Activated CD4-positive, alpha-beta T cell treated with anti-CD3 and anti-CD28 coated beads for 36 hours (primary cell): ENCODE measurements around the gene DUOXA1. TPM values are rescaled to one million over a fixed set of nuclear protein-coding genes. Genes with fewer than 3 reads are reported as not detected.

Experiments
- ATAC-seq: fragments of 200-7000 bp; cut with Tn5 transposase; one replicate; pipeline ENCODE4 v1.10.0; 2021; ENCODE audit warnings: mild to moderate bottlenecking, moderate library complexity
- CTCF ChIA-PET: fragments of 350-600 bp; sonication (Branson Sonifier 250); formaldehyde crosslinking; loops from one replicate; lab custom pipeline; 2021; ENCODE audit warnings: antibody characterized with exemption; lab: Charles Lee
- POLR2A ChIA-PET: fragments of 350-600 bp; sonication (Branson Sonifier 250); formaldehyde crosslinking; loops from one replicate; lab custom pipeline; 2021; ENCODE audit warnings: antibody characterized with exemption, inconsistent platforms; lab: Charles Lee
- DNase-seq: peaks from one replicate; pipeline ENCODE4 v3.0.0-alpha.2; 2020
- H3K27ac Mint-ChIP-seq: one replicate; pipeline ENCODE4 v1.8.0; 2021; ENCODE audit warnings: mixed read lengths
- H3K27me3 Mint-ChIP-seq: one replicate; pipeline ENCODE4 v1.8.0; 2021; ENCODE audit warnings: mixed read lengths
- H3K36me3 Mint-ChIP-seq: one replicate; pipeline ENCODE4 v1.8.0; 2021; ENCODE audit warnings: low read depth, mixed read lengths
- H3K4me1 Mint-ChIP-seq: one replicate; pipeline ENCODE4 v1.8.0; 2021; ENCODE audit warnings: mixed read lengths
- H3K4me3 Mint-ChIP-seq: one replicate; pipeline ENCODE4 v1.8.0; 2021; ENCODE audit warnings: mild to moderate bottlenecking, moderate library complexity, mixed read lengths
- H3K9me3 Mint-ChIP-seq: one replicate; pipeline ENCODE4 v1.8.0; 2021; ENCODE audit warnings: low read depth, mixed read lengths
- intact Hi-C, 2 experiments: fragments of 100-400 bp; cut with DNase I in 1 of 2; cut with micrococcal nuclease in 1 of 2; formaldehyde crosslinking; loops; one replicate each; pipeline versions ENCODE4 v1.14.2 to v1.15.1; 2022 to 2024; cut with DNase I, micrococcal nuclease
- total RNA-seq, 2 experiments: library from RNA; stranded (reverse); gene quantifications; one replicate each; pipeline ENCODE4 v1.2.3, GENCODE V29; 2021

Gene DUOXA1
- total RNA-seq, 2 experiments from 2014 or later, result 0.19 TPM; not detected in 1

GRCh38 chr15:45132844-45133560 is 3.3 kb upstream of the DUOXA1 start:
- ChIA-PET CTCF (interaction anchor here (0.6 to 4.9 kb wide), 7 partner anchors 9 to 257 kb away, joined by 3 to 29 read pairs (median 3); no protein-coding TSS in a partner anchor), POLR2A (interaction anchor here (0.6 kb wide), 1 partner anchor 155 kb away, joined by 4 read pairs; no protein-coding TSS in a partner anchor)
- Mint-ChIP-seq H3K27ac (no peak overlapping the region), H3K36me3 (no peaks in the 10 kb centered on the region), H3K27me3 (peaks cover 46% of the 10 kb centered on the region), H3K4me3 (no peak overlapping the region), H3K4me1 (peaks cover 9% of the 10 kb centered on the region), H3K9me3 (no peaks in the 10 kb centered on the region)
- ATAC-seq (peak; percentile 40), DNase-seq (no peak)
- intact Hi-C loops, result no loop called here

GRCh38 chr15:45131510-45131909 is 1.8 kb upstream of the DUOXA1 start:
- no peak for DNase-seq
- POLR2A ChIA-PET, result interaction anchor here (0.6 kb wide), 1 partner anchor 69 kb away, joined by 3 read pairs; no protein-coding TSS in a partner anchor
- intact Hi-C loops, result no loop called here
- ATAC-seq, result no peak
- Mint-ChIP-seq H3K4me1 (peaks cover 9% of the 10 kb centered on the region), H3K27me3 (peaks cover 49% of the 10 kb centered on the region), H3K9me3 (no peaks in the 10 kb centered on the region), H3K4me3 (no peak overlapping the region), H3K27ac (no peak overlapping the region), H3K36me3 (no peaks in the 10 kb centered on the region)
- CTCF ChIA-PET, result interaction anchor here (0.8 to 4.9 kb wide), 5 partner anchors 11 to 259 kb away, joined by 3 to 29 read pairs (median 4); no protein-coding TSS in a partner anchor

- CTCF ChIA-PET, result interaction anchor here (0.8 to 4.9 kb wide), 5 partner anchors 12 to 74 kb away, joined by 3 to 29 read pairs (median 4); no protein-coding TSS in a partner anchor
- intact Hi-C loops, result no loop called here
- Mint-ChIP-seq H3K9me3 (no peaks in the 10 kb centered on the region), H3K4me3 (no peak overlapping the region), H3K4me1 (peaks cover 5% of the 10 kb centered on the region), H3K27ac (no peak overlapping the region), H3K36me3 (no peaks in the 10 kb centered on the region), H3K27me3 (peaks cover 54% of the 10 kb centered on the region)
- ATAC-seq (no peak), DNase-seq (no peak)
- POLR2A ChIA-PET, result no interaction called here
Observed at GRCh38 chr15:45130291-45131000, 767 bp upstream of the DUOXA1 start.

GRCh38 chr15:45128971-45129639 is 574 bp downstream of the DUOXA1 start:
- Mint-ChIP-seq H3K36me3 (no peaks in the 10 kb centered on the region), H3K27me3 (peaks cover 52% of the 10 kb centered on the region), H3K4me3 (no peak overlapping the region), H3K9me3 (no peaks in the 10 kb centered on the region), H3K4me1 (no peaks in the 10 kb centered on the region), H3K27ac (no peak overlapping the region)
- CTCF ChIA-PET, result interaction anchor here (0.5 to 1.2 kb wide), 2 partner anchors 11 to 205 kb away, joined by 3 read pairs; no protein-coding TSS in a partner anchor
- no peak for DNase-seq
- intact Hi-C loops, result no loop called here
- no peak for ATAC-seq
- POLR2A ChIA-PET, result no interaction called here

- ChIA-PET CTCF (interaction anchor here (0.7 to 5.4 kb wide), 12 partner anchors 9 to 292 kb away, joined by 3 to 36 read pairs (median 3); partner anchors contain the start of genes DUOX2, DUOXA2 and SORD), POLR2A (no interaction called here)
- ATAC-seq, result peak; percentile 50
- intact Hi-C loops, result loop anchor here in 1 of 2 experiments (1.0 to 2.0 kb wide), 2 partner anchors 274 to 331 kb away; no protein-coding TSS in a partner anchor
- peak; percentile 51 for DNase-seq
- Mint-ChIP-seq H3K9me3 (no peaks in the 10 kb centered on the region), H3K27ac (no peak overlapping the region), H3K36me3 (no peaks in the 10 kb centered on the region), H3K4me3 (no peak overlapping the region), H3K27me3 (peaks cover 43% of the 10 kb centered on the region), H3K4me1 (no peaks in the 10 kb centered on the region)
Observed at GRCh38 chr15:45126535-45127158, 3.0 kb downstream of the DUOXA1 start.

GRCh38 chr15:45123397-45123796 is 6.3 kb downstream of the DUOXA1 start:
- DNase-seq (no peak), ATAC-seq (no peak)
- intact Hi-C loops, result no loop called here
- POLR2A ChIA-PET, result no interaction called here
- CTCF ChIA-PET, result interaction anchor here (0.5 to 5.4 kb wide), 8 partner anchors 10 to 797 kb away, joined by 3 to 36 read pairs (median 3); partner anchors contain the start of genes DUOX2 and DUOXA2
- H3K9me3 Mint-ChIP-seq, result no peaks in the 10 kb centered on the region
- H3K36me3 Mint-ChIP-seq, result no peaks in the 10 kb centered on the region
- H3K27me3 Mint-ChIP-seq, result peaks cover 32% of the 10 kb centered on the region
- H3K27ac Mint-ChIP-seq, result no peak overlapping the region
- no peak overlapping the region for H3K4me3 Mint-ChIP-seq
- H3K4me1 Mint-ChIP-seq, result no peaks in the 10 kb centered on the region

- DNase-seq, result no peak
- H3K4me1 Mint-ChIP-seq, result peaks cover 3% of the 10 kb centered on the region
- intact Hi-C loops, result no loop called here
- no peak for ATAC-seq
- POLR2A ChIA-PET, result no interaction called here
- peaks cover 28% of the 10 kb centered on the region for H3K27me3 Mint-ChIP-seq
- H3K27ac Mint-ChIP-seq, result no peak overlapping the region
- H3K36me3 Mint-ChIP-seq, result no peaks in the 10 kb centered on the region
- H3K9me3 Mint-ChIP-seq, result no peaks in the 10 kb centered on the region
- H3K4me3 Mint-ChIP-seq, result no peak overlapping the region
- CTCF ChIA-PET, result interaction anchor here (0.5 to 5.4 kb wide), 2 partner anchors 9 to 798 kb away, joined by 3 to 36 read pairs; partner anchors contain the start of genes DUOX2 and DUOXA2
Observed at GRCh38 chr15:45122719-45123118, 7.0 kb downstream of the DUOXA1 start.

- ChIA-PET CTCF (interaction anchor here (5.4 kb wide), 1 partner anchor 8 kb away, joined by 36 read pairs; the partner anchor contains the start of genes DUOX2 and DUOXA2), POLR2A (no interaction called here)
- ATAC-seq (no peak), DNase-seq (no peak)
- H3K27me3 Mint-ChIP-seq, result peaks cover 31% of the 10 kb centered on the region
- H3K27ac Mint-ChIP-seq, result no peak overlapping the region
- H3K36me3 Mint-ChIP-seq, result no peaks in the 10 kb centered on the region
- no peak overlapping the region for H3K4me3 Mint-ChIP-seq
- H3K4me1 Mint-ChIP-seq, result peaks cover 10% of the 10 kb centered on the region
- no peaks in the 10 kb centered on the region for H3K9me3 Mint-ChIP-seq
- intact Hi-C loops, result no loop called here
Observed at GRCh38 chr15:45121706-45122417, 7.8 kb downstream of the DUOXA1 start.

- CTCF ChIA-PET, result no interaction called here
- DNase-seq (no peak), ATAC-seq (no peak)
- H3K27me3 Mint-ChIP-seq, result peaks cover 33% of the 10 kb centered on the region
- H3K4me1 Mint-ChIP-seq, result peaks cover 17% of the 10 kb centered on the region
- H3K4me3 Mint-ChIP-seq, result no peak overlapping the region
- H3K9me3 Mint-ChIP-seq, result no peaks in the 10 kb centered on the region
- H3K36me3 Mint-ChIP-seq, result no peaks in the 10 kb centered on the region
- intact Hi-C loops, result no loop called here
- no peak overlapping the region for H3K27ac Mint-ChIP-seq
- POLR2A ChIA-PET, result no interaction called here
Observed at GRCh38 chr15:45121020-45121419, 8.7 kb downstream of the DUOXA1 start.
